ENCODE data around the gene CSTB.

The CSTB gene

GRCh38 chr21:43743947-43744346 lies 32.2 kb downstream of the CSTB start:
- H3K4me3 Mint-ChIP-seq, result no peak overlapping the region
- no peak for DNase-seq
- H3K9me3 Mint-ChIP-seq, result no peaks in the 10 kb centered on the region
- H3K4me1 Mint-ChIP-seq, result peaks cover 25% of the 10 kb centered on the region
- peaks cover 37% of the 10 kb centered on the region for H3K36me3 Mint-ChIP-seq (ENCODE audit: low read depth)
- H3K27ac Mint-ChIP-seq, result peak overlapping the region; percentile 48
- peaks cover 3% of the 10 kb centered on the region for H3K27me3 Mint-ChIP-seq (ENCODE audit: low read depth, poor library complexity)
- TF ChIP-seq CTCF (IDR thresholded peaks at IDR 0.05), result no peak

- peaks cover 3% of the 10 kb centered on the region for H3K27me3 Mint-ChIP-seq (ENCODE audit: low read depth, poor library complexity)
- peak overlapping the region; percentile 55 for H3K4me3 Mint-ChIP-seq
- H3K4me1 Mint-ChIP-seq, result peaks cover 36% of the 10 kb centered on the region
- H3K9me3 Mint-ChIP-seq, result no peaks in the 10 kb centered on the region
- DNase-seq, result no peak
- no peak overlapping the region for H3K27ac Mint-ChIP-seq
- no peak for TF ChIP-seq CTCF (IDR thresholded peaks at IDR 0.05)
- peaks cover 30% of the 10 kb centered on the region for H3K36me3 Mint-ChIP-seq (ENCODE audit: low read depth)
Measured at GRCh38 chr21:43741423-43742096, 34.5 kb downstream of the CSTB start.

GRCh38 chr21:43740497-43741156 lies 35.5 kb downstream of the CSTB start:
- H3K36me3 Mint-ChIP-seq (ENCODE audit: low read depth), result peaks cover 24% of the 10 kb centered on the region
- DNase-seq, result peak; percentile 55
- peak overlapping the region; percentile 80 for H3K4me3 Mint-ChIP-seq
- H3K9me3 Mint-ChIP-seq, result no peaks in the 10 kb centered on the region
- H3K4me1 Mint-ChIP-seq, result peaks cover 36% of the 10 kb centered on the region
- H3K27me3 Mint-ChIP-seq (ENCODE audit: low read depth, poor library complexity), result peaks cover 3% of the 10 kb centered on the region
- H3K27ac Mint-ChIP-seq, result peak overlapping the region; percentile 96
- TF ChIP-seq CTCF (IDR thresholded peaks at IDR 0.05), result no peak

GRCh38 chr21:43739621-43740435 lies 36.3 kb downstream of the CSTB start:
- Mint-ChIP-seq H3K27ac (peak overlapping the region; percentile 90), H3K9me3 (no peaks in the 10 kb centered on the region)
- DNase-seq, result no peak

More at GRCh38 chr21:43739621-43740435, 36.3 kb downstream of the CSTB start:
- peaks cover 3% of the 10 kb centered on the region for H3K27me3 Mint-ChIP-seq (ENCODE audit: low read depth, poor library complexity)
- peaks cover 36% of the 10 kb centered on the region for H3K4me1 Mint-ChIP-seq
- H3K4me3 Mint-ChIP-seq, result no peak overlapping the region
- peaks cover 16% of the 10 kb centered on the region for H3K36me3 Mint-ChIP-seq (ENCODE audit: low read depth)
- TF ChIP-seq CTCF (IDR thresholded peaks at IDR 0.05), result no peak
